K562 (cell line): Measurements from ENCODE around the gene MAGI1. TPM values are rescaled to one million over a fixed set of nuclear protein-coding genes. Genes with fewer than 3 reads are reported as not detected.

Source experiments
- ARID1B ChIP-seq: fragments of 450-650 bp; IDR thresholded peaks from 2 replicates; pipeline ENCODE4 v1.6.1; 2016; ENCODE audit warnings: antibody characterized with exemption, mild to moderate bottlenecking, inconsistent platforms
- ATF7 ChIP-seq: fragments of 450-650 bp; IDR thresholded peaks from 2 replicates; pipeline ENCODE4 v1.7.1; 2014; ENCODE audit warnings: mild to moderate bottlenecking, moderate library complexity
- HDAC1 ChIP-seq, 2 experiments: fragments of 450-650 bp; IDR thresholded peaks; 2 replicates each; pipeline ENCODE4 v1.6.1; 2016 to 2017; ENCODE audit warnings: inconsistent platforms in 1 of 2, mild to moderate bottlenecking in 1 of 2, moderate library complexity in 1 of 2
- KAT2B ChIP-seq: IDR thresholded peaks from one replicate; pipeline ENCODE4 v1.6.1; 2012; ENCODE audit warnings: low read depth, mild to moderate bottlenecking, control low read depth, inconsistent platforms, low read length, moderate library complexity
- NCOA1 ChIP-seq: fragments of 450-650 bp; IDR thresholded peaks from 2 replicates; pipeline ENCODE4 v1.6.1; 2016; ENCODE audit warnings: low read depth
- NONO ChIP-seq, 2 experiments: fragments of 200-400 bp in 1 of 2; fragments of 450-650 bp in 1 of 2; formaldehyde crosslinking in 1 of 2; IDR thresholded peaks; 2 replicates each; pipeline ENCODE4 v1.6.1; 2017; ENCODE audit warnings: low read depth in 2 of 2, mild to moderate bottlenecking in 2 of 2, moderate library complexity in 2 of 2, low read length in 1 of 2
- SPI1 ChIP-seq: IDR thresholded peaks from 2 replicates; pipeline ENCODE4 v1.6.1; 2011; ENCODE audit warnings: low read depth, low read length, control low read depth, borderline replicate concordance
- TCFL5 ChIP-seq: fragments of 250-450 bp; sonication (Bioruptor Pico); conservative IDR thresholded peaks from 2 replicates; pipeline ENCODE4 v1.6.1; 2021; ENCODE audit warnings: mild to moderate bottlenecking, moderate library complexity, matching md5 sums
- ZBTB8A ChIP-seq: fragments of 450-650 bp; IDR thresholded peaks from 2 replicates; pipeline ENCODE4 v1.6.1; 2018; ENCODE audit warnings: mild to moderate bottlenecking, moderate library complexity; ENCODE audit not compliant: partially characterized antibody
- ZNF23 ChIP-seq: fragments of 250-450 bp; sonication (Bioruptor Pico); IDR thresholded peaks from 2 replicates; pipeline ENCODE4 v1.4.0; 2020; ENCODE audit warnings: mild to moderate bottlenecking
- ZNF586 ChIP-seq: fragments of 450-650 bp; formaldehyde crosslinking; conservative IDR thresholded peaks from 2 replicates; pipeline ENCODE4 v1.4.0; 2020; ENCODE audit warnings: mild to moderate bottlenecking, moderate library complexity
- polyA plus RNA-seq, 8 experiments: library from polyadenylated mRNA; depleted of rRNA in 4 of 8; stranded (reverse) in 5 of 8; unstranded in 3 of 8; fragments of >200 nt; fragmentation: Nextera tagmentation in 2 of 8; fragmentation: Illumina TruSeq in 1 of 8; extraction: Ambion mirVana in 2 of 8; extraction: Trizol in 1 of 8; gene quantifications; 2 replicates each; pipeline versions ENCODE4 v1.2.1 to v1.2.3, GENCODE V29; 2011 to 2014; ENCODE audit warnings: inconsistent platforms in 1 of 8, missing spikeins in 1 of 8
- total RNA-seq, 7 experiments: library from RNA; depleted of rRNA in 6 of 7; stranded (reverse); fragments of >200 nt in 6 of 7; fragmentation: Illumina TruSeq in 2 of 7; extraction: Trizol in 2 of 7; gene quantifications; 2 replicates each; pipeline versions ENCODE4 v1.2.1 to v1.2.3, GENCODE V29; 2011 to 2021; ENCODE audit warnings: low replicate concordance in 1 of 7
- TF ChIP-seq, protein P1 (sequence below), 2 experiments: fragments of 450-650 bp; IDR thresholded peaks; 2 replicates each; pipeline ENCODE4 v1.6.1; 2018; ENCODE audit warnings: mild to moderate bottlenecking in 2 of 2, low read depth in 1 of 2; ENCODE audit not compliant: partially characterized antibody in 2 of 2
- TF ChIP-seq, protein P2 (sequence below): fragments of 450-650 bp; IDR thresholded peaks from 2 replicates; pipeline ENCODE4 v1.6.1; 2017; ENCODE audit warnings: mild to moderate bottlenecking, moderate library complexity
- TF ChIP-seq, protein P3 (sequence below): fragments of 250-450 bp; sonication (Bioruptor Pico); IDR thresholded peaks from 2 replicates; pipeline ENCODE4 v1.9.0; 2021; ENCODE audit warnings: mild to moderate bottlenecking
- TF ChIP-seq, protein P4 (sequence below), 2 experiments: IDR thresholded peaks in 1 of 2; conservative IDR thresholded peaks in 1 of 2; 2 replicates each; pipeline ENCODE4 v1.6.1; 2016; ENCODE audit warnings: low read depth in 2 of 2, mild to moderate bottlenecking in 1 of 2, missing compliant biosample characterization in 1 of 2, missing genetic modification characterization in 1 of 2, moderate library complexity in 1 of 2
- TF ChIP-seq, protein P5 (sequence below): fragments of 250-450 bp; sonication (Bioruptor Pico); IDR thresholded peaks from 2 replicates; pipeline ENCODE4 v1.5.1; 2021; ENCODE audit warnings: mild to moderate bottlenecking

MAGI1 gene
- total and polyA plus RNA-seq, 9 of the 15 experiments (the other 6 are each of a cell fraction or from before 2014, with no cell fraction given): 7.8 to 59.4 (median 43.2) TPM

DNA sequence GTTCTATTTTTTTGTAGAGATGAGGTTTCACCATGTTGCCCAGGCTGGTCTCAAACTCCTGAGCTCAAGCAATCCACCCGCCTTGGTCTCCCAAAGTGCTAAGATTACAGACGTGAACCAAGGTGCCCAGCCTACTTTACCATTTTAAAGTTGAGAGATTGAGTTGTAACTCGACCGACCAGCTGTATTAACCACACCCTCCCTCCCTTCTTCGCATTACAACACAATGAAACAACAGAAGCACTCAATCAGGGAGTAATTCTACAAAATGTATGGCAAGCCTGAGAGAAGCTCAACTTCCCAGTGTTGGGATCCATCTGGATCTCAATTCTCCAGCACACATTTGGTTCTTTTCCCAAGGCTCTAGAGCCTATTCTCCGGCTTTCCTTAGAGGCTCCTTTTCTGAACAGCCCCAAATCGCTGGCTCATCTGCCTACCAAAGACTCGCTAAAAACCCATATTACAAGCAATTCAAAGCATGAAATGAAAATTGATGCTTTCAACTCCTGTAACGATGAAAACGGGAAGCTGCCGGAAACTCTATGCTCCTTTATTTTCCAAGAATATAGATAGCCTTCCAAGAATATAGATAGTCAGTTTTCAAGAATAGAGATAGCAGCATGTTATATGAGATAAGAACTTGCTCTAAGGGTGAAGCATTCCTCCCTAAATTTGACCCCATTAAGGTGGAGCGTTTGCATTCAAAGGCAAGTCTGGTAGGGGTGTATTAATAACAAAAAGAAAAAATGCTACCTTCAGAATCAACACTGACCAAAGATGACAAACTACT is 450.9 kb downstream of the MAGI1 start (continued):
- TF ChIP-seq, protein P1, sequence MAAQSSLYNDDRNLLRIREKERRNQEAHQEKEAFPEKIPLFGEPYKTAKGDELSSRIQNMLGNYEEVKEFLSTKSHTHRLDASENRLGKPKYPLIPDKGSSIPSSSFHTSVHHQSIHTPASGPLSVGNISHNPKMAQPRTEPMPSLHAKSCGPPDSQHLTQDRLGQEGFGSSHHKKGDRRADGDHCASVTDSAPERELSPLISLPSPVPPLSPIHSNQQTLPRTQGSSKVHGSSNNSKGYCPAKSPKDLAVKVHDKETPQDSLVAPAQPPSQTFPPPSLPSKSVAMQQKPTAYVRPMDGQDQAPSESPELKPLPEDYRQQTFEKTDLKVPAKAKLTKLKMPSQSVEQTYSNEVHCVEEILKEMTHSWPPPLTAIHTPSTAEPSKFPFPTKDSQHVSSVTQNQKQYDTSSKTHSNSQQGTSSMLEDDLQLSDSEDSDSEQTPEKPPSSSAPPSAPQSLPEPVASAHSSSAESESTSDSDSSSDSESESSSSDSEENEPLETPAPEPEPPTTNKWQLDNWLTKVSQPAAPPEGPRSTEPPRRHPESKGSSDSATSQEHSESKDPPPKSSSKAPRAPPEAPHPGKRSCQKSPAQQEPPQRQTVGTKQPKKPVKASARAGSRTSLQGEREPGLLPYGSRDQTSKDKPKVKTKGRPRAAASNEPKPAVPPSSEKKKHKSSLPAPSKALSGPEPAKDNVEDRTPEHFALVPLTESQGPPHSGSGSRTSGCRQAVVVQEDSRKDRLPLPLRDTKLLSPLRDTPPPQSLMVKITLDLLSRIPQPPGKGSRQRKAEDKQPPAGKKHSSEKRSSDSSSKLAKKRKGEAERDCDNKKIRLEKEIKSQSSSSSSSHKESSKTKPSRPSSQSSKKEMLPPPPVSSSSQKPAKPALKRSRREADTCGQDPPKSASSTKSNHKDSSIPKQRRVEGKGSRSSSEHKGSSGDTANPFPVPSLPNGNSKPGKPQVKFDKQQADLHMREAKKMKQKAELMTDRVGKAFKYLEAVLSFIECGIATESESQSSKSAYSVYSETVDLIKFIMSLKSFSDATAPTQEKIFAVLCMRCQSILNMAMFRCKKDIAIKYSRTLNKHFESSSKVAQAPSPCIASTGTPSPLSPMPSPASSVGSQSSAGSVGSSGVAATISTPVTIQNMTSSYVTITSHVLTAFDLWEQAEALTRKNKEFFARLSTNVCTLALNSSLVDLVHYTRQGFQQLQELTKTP (IDR thresholded peaks at IDR 0.05; ENCODE audit: low read depth in 1 of 2, partially characterized antibody in 2 of 2): no peak
- TF ChIP-seq, protein P2, sequence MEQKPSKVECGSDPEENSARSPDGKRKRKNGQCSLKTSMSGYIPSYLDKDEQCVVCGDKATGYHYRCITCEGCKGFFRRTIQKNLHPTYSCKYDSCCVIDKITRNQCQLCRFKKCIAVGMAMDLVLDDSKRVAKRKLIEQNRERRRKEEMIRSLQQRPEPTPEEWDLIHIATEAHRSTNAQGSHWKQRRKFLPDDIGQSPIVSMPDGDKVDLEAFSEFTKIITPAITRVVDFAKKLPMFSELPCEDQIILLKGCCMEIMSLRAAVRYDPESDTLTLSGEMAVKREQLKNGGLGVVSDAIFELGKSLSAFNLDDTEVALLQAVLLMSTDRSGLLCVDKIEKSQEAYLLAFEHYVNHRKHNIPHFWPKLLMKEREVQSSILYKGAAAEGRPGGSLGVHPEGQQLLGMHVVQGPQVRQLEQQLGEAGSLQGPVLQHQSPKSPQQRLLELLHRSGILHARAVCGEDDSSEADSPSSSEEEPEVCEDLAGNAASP: no peak
- TF ChIP-seq ZNF586 (CRISPR knock-in tag): no peak
- no peak for TF ChIP-seq ZBTB8A
- no peak for TF ChIP-seq SPI1
- TF ChIP-seq, protein P3, sequence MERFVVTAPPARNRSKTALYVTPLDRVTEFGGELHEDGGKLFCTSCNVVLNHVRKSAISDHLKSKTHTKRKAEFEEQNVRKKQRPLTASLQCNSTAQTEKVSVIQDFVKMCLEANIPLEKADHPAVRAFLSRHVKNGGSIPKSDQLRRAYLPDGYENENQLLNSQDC (CRISPR knock-in tag): no peak
- peak; percentile 90 for TF ChIP-seq ARID1B
- 0 out of 2 replicates have a peak, but pooled peaks have one; percentile 23 for TF ChIP-seq ATF7
- 0 out of 4 replicates have a peak, but pooled peaks of 1 of the 2 experiments have one; percentile 11 for TF ChIP-seq HDAC1 (IDR thresholded peaks at IDR 0.05)
- TF ChIP-seq KAT2B: no peak
- TF ChIP-seq, protein P4, sequence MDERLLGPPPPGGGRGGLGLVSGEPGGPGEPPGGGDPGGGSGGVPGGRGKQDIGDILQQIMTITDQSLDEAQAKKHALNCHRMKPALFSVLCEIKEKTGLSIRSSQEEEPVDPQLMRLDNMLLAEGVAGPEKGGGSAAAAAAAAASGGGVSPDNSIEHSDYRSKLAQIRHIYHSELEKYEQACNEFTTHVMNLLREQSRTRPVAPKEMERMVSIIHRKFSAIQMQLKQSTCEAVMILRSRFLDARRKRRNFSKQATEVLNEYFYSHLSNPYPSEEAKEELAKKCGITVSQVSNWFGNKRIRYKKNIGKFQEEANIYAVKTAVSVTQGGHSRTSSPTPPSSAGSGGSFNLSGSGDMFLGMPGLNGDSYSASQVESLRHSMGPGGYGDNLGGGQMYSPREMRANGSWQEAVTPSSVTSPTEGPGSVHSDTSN (CRISPR knock-in tag; IDR thresholded peaks at IDR 0.05; ENCODE audit: low read depth): no peak
- TF ChIP-seq, protein P4 (tag; conservative IDR thresholded peaks at IDR 0.05; ENCODE audit: low read depth): no peak
- 0 out of 4 replicates have a peak, but pooled peaks of 1 of the 2 experiments have one; percentile 40 for TF ChIP-seq NONO (IDR thresholded peaks at IDR 0.05; ENCODE audit: low read depth in 2 of 2, low read length in 1 of 2)
- TF ChIP-seq, protein P5, sequence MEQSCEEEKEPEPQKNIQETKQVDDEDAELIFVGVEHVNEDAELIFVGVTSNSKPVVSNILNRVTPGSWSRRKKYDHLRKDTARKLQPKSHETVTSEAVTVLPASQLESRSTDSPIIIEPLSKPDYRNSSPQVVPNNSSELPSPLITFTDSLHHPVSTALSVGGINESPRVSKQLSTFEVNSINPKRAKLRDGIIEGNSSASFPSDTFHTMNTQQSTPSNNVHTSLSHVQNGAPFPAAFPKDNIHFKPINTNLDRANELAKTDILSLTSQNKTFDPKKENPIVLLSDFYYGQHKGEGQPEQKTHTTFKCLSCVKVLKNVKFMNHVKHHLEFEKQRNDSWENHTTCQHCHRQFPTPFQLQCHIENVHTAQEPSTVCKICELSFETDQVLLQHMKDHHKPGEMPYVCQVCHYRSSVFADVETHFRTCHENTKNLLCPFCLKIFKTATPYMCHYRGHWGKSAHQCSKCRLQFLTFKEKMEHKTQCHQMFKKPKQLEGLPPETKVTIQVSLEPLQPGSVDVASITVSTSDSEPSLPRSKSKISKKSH: no peak
- TF ChIP-seq ZNF23 (CRISPR knock-in tag): no peak
- TF ChIP-seq NCOA1: peak; percentile 65; the same call in 1 of the 2 replicates
- TF ChIP-seq TCFL5 (CRISPR knock-in tag): no peak
